WI38 (cell line): ENCODE measurements around the gene FAM83G.

Source experiments
- H3K4me3 ChIP-seq: 2 replicates; pipeline ENCODE4 v1.5.1; 2011; ENCODE audit warnings: low read depth, mild to moderate bottlenecking, control low read depth, low read length
- TF ChIP-seq, protein P1 (sequence below): IDR thresholded peaks from 2 replicates; pipeline ENCODE4 v1.5.1; 2012; ENCODE audit warnings: low read depth, mild to moderate bottlenecking, control low read depth, low read length

Gene FAM83G

DNA sequence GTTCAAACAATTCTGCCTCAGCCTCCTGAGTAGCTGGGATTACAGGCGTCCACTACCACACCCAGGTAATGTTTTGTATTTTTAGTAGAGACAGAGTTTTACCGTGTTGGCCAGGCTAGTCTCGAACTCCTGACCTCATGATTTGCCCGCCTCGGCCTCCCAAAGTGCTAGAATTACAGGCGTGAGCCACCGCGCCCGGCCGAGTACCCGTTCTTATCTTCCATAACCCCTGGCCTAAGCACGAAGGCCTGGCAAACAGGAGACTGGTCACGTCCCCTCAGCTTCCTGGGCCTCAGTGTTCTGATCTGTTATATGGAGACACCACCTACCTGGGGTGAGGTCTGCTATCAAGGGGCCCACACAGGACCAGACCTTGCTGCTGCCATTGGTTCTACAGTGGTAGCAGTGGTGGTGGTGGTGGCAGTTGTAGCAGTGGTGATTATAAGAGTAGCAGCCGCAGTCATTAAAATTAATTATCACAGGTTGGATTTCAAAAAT lies 51.3 kb downstream of the FAM83G start:
- TF ChIP-seq, protein P1, sequence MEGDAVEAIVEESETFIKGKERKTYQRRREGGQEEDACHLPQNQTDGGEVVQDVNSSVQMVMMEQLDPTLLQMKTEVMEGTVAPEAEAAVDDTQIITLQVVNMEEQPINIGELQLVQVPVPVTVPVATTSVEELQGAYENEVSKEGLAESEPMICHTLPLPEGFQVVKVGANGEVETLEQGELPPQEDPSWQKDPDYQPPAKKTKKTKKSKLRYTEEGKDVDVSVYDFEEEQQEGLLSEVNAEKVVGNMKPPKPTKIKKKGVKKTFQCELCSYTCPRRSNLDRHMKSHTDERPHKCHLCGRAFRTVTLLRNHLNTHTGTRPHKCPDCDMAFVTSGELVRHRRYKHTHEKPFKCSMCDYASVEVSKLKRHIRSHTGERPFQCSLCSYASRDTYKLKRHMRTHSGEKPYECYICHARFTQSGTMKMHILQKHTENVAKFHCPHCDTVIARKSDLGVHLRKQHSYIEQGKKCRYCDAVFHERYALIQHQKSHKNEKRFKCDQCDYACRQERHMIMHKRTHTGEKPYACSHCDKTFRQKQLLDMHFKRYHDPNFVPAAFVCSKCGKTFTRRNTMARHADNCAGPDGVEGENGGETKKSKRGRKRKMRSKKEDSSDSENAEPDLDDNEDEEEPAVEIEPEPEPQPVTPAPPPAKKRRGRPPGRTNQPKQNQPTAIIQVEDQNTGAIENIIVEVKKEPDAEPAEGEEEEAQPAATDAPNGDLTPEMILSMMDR, result no peak
- no peak overlapping the region for H3K4me3 ChIP-seq

DNA sequence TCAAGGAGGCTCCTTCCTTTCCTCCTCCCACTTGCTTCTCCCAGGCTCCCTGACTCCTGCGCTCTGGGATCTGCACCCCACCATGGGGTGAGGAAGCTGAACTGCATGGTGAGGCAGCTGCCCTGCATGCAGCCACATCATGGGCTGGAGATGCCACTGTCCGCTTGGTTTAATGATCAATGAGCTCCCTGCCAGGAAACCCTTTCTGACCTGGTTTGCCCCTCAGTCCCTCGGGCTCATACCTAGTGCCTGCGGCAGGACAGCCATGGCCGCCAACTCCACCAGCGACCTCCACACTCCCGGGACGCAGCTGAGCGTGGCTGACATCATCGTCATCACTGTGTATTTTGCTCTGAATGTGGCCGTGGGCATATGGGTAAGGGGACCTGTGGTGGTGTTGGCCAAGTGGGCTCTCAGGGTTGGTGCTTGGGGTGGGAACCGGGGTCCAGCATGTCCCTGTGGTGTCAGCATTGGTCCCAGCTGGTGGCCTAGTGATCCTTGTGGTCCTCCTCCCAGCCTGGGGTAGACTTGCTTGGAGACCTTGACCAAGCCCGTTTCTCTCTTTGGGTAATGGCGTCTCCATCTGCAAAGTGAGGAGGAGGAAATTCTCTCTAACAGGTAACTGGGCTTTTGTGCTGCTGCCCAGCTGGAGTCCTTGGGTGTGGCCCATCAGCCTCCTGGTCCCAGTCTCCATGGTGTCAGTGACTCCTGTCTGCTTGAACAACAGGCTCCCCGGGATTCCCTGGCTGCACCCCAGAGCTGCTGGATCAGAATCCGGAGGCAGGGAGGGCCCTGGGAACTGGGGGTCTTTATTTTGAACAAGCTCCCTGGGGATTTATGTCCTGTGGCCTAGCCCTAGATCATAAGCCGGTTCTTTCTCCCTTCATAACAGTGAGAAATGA lies 52.4 kb downstream of the FAM83G start, which contains the start of gene SLC5A10:
SLC5A10 (plus strand) TSS at position 225 of the 902 bp plus-strand sequence; CDS start at position 266, 41 bp downstream.
- TF ChIP-seq, protein P1, result no peak
- H3K4me3 ChIP-seq, result no peak within 1 kb of the TSS

DNA sequence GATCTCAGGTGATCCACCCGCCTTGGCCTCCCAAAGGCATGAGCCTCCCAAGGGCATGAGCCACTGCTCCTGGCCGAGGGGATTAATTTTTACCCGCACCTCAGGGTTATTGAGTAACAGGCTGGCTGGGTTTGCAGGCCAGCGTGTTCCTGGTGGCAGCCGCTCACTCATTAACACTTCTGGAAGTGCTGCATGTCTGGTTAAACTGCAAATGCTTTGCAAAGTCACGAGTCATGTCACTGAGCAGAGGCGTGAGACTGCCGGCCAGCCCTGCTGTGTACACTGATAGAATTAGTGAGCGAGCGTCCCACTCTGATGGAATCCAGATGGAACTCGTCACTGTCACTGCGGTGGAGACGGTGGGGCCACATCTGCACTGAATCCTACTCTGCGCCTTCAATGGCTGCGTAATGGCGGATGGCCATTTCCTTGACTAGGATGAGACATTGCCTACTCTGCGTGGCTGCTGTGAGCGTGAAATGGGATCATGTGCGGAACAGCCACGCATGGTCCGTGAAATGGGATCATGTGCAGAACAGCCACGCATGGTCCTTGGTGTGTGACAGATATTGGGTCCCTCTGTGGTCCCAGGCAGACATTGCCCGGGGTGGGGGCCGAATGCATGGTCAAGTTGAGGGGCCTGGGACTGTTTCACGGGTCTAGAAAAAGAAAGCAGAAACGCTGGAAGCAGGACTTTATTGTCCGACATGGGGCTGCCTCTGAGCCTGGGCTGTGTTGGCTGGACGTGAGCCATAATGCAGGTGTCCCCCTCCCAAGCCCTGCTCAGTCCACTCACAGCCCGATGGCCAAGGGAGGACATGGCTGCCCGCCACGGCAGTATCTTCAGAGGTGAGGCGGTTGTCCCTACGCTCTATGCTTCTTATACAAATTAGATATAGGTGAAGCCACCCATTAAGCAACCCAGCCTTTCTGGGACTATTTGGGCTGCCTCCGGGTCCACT lies 53.3 kb downstream of the FAM83G start:
- TF ChIP-seq, protein P1, result no peak
- H3K4me3 ChIP-seq, result no peak overlapping the region

DNA sequence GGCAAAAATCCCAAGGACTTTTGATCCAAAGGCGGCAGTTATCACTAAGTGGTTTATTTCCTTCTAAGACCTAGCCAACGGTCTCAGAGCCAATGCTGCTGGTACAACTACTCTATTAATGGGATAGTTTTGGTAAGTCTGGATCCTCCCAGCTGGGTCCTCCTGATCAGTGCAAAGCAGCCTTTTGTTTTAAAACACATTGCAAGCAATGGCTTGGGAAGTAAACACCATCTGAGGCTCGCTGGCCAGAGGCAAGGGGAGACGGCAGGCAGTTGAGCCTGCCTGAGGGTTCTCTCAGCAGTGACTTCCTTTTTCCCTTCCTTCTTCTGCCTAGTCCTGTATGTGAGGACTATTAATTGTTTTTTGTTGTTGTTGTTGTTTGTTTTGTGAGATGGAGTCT lies 54.2 kb downstream of the FAM83G start:
- H3K4me3 ChIP-seq, result no peak overlapping the region
- TF ChIP-seq, protein P1, result no peak

DNA sequence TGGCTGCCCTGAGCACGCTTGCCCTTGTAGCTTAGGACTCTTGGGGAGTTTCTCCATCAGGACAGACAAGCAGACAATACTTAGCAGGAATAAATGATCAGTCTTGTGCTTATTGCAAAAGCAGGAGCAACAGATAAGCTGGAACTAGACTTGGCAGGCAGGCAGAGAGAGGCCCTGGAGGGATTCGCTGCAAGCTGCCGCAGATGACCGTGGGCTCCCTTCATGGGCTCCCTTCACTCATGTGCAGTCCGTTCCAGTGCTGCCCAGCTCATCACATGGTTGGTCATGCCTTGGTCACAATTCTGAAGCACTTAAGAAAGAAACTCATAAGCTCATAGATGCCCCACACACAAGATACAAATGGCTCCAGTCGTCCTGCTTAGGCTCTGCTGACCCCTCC lies 55.0 kb downstream of the FAM83G start:
- TF ChIP-seq, protein P1, result no peak
- no peak overlapping the region for H3K4me3 ChIP-seq

DNA sequence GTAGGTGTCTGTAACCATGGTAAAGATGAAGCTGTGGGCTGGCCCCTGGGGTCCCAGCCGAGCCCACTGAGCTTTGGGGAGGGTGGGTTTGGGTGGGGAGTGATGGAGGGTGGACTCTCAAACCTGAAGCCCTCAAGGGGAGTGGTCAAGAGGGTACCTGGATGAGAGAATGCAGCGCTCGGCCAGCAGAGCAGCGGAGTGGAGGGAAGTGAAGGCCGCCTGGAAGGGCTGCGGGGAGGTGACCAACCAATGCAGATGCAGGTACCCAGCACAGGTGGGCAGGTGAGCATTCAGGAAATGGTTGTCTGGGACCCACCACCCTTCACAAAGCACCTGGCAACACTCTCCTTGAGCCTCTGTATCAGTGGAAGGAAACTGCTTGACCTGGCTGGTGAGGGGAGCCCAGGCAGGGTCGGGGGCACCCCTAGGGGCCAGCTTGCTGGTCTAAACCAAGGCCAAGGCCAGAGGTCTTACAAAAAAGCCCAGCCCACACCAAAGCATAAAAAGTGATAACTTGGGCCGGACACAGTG lies 56.0 kb downstream of the FAM83G start:
- TF ChIP-seq, protein P1, result no peak
- no peak overlapping the region for H3K4me3 ChIP-seq
